SK-N-SH (cell line): ENCODE measurements around the gene DNAJA3. TPM values are rescaled to one million over a fixed set of nuclear protein-coding genes. Genes with fewer than 3 reads are reported as not detected.

Experiments
- CTCF ChIA-PET: fragments of 300-600, 350-600 bp; formaldehyde crosslinking; extraction: SDS; loops from one replicate; lab custom pipeline; 2021; lab: Yijun Ruan, JAX
- POLR2A ChIA-PET: fragments of 350-600 bp; sonication (Branson Sonifier 250); formaldehyde crosslinking; extraction: SDS; loops from one replicate; lab custom pipeline; 2020; ENCODE audit warnings: antibody characterized with exemption, inconsistent platforms; lab: Yijun Ruan, JAX
- DNase-seq: peaks from one replicate; pipeline ENCODE4 v3.0.0; 2012
- H2AFZ ChIP-seq: fragments of 200-600 bp; sonication (generic); 2 replicates; pipeline ENCODE4 v1.8.1; 2016; ENCODE audit warnings: antibody characterized with exemption, mild to moderate bottlenecking, low read depth
- H3F3A ChIP-seq: fragments of 200-600 bp; sonication (generic); replicated peaks from 2 replicates; pipeline ENCODE3; 2016; ENCODE audit warnings: antibody characterized with exemption, mild to moderate bottlenecking; ENCODE audit not compliant: insufficient read depth
- H3K27ac ChIP-seq, 2 experiments: fragments of 200-500 bp in 1 of 2; fragments of 200-600 bp in 1 of 2; sonication (Bioruptor generic) in 1 of 2; sonication (generic), shearing (Covaris generic) in 1 of 2; 2 replicates each; pipeline versions ENCODE4 v1.5.1 to v1.6.1; 2014 to 2016; ENCODE audit warnings: low read depth in 2 of 2, inconsistent platforms in 1 of 2, low read length in 1 of 2, mild to moderate bottlenecking in 1 of 2, mixed read lengths in 1 of 2
- H3K27me3 ChIP-seq: fragments of 200-600 bp; sonication (generic), shearing (Covaris generic); 2 replicates; pipeline ENCODE4 v1.6.1; 2016; ENCODE audit warnings: mixed run types; ENCODE audit not compliant: insufficient read depth
- H3K36me3 ChIP-seq, 2 experiments: fragments of 200-500 bp in 1 of 2; fragments of 200-600 bp in 1 of 2; sonication (Bioruptor generic) in 1 of 2; sonication (generic) in 1 of 2; replicated peaks in 1 of 2; 2 replicates each; pipeline versions ENCODE3 to v1.5.1; 2014 to 2016; ENCODE audit warnings: low read length in 1 of 2, mild to moderate bottlenecking in 1 of 2; ENCODE audit not compliant: insufficient read depth in 2 of 2, control insufficient read depth in 1 of 2
- H3K4me1 ChIP-seq, 2 experiments: fragments of 200-500 bp in 1 of 2; fragments of 200-600 bp in 1 of 2; sonication (Bioruptor generic) in 1 of 2; sonication (generic), shearing (Covaris generic) in 1 of 2; 2 replicates each; pipeline versions ENCODE4 v1.5.1 to v1.6.1; 2014 to 2016; ENCODE audit warnings: low read depth in 1 of 2, low read length in 1 of 2, mixed run types in 1 of 2; ENCODE audit not compliant: insufficient read depth in 2 of 2, control insufficient read depth in 1 of 2
- H3K4me2 ChIP-seq: fragments of 200-600 bp; sonication (generic), shearing (Covaris generic); 2 replicates; pipeline ENCODE4 v1.6.1; 2017; ENCODE audit warnings: mixed run types
- H3K4me3 ChIP-seq, 2 experiments: fragments of 200-500 bp in 1 of 2; fragments of 200-600 bp in 1 of 2; sonication (Bioruptor generic) in 1 of 2; sonication (generic), shearing (Covaris generic) in 1 of 2; 2 replicates each; pipeline versions ENCODE4 v1.5.1 to v1.8.1; 2014 to 2016; ENCODE audit warnings: low read depth in 2 of 2, inconsistent platforms in 1 of 2, low read length in 1 of 2, mild to moderate bottlenecking in 1 of 2, mixed read lengths in 1 of 2, moderate library complexity in 1 of 2
- H3K79me2 ChIP-seq: fragments of 200-600 bp; sonication (generic); 2 replicates; pipeline ENCODE4 v1.8.1; 2017; ENCODE audit warnings: mild to moderate bottlenecking; ENCODE audit not compliant: insufficient read depth
- H3K9ac ChIP-seq: fragments of 200-600 bp; sonication (generic); 2 replicates; pipeline ENCODE4 v1.6.1; 2017; ENCODE audit warnings: mixed run types
- H3K9me2 ChIP-seq: fragments of 200-600 bp; sonication (generic); 2 replicates; pipeline ENCODE4 v1.6.1; 2017; ENCODE audit warnings: mixed run types
- H3K9me3 ChIP-seq: fragments of 200-600 bp; sonication (generic); 2 replicates; pipeline ENCODE4 v1.6.1; 2017; ENCODE audit warnings: mixed run types, mild to moderate bottlenecking, moderate library complexity
- H4K20me1 ChIP-seq: fragments of 200-600 bp; sonication (generic); 2 replicates; pipeline ENCODE4 v1.6.1; 2017; ENCODE audit warnings: mild to moderate bottlenecking, mixed run types; ENCODE audit not compliant: insufficient read depth
- CHD2 ChIP-seq: fragments of 150-350 bp; IDR thresholded peaks from 2 replicates; pipeline ENCODE4 v1.6.1; 2018; ENCODE audit warnings: low read length; ENCODE audit not compliant: partially characterized antibody
- ELF1 ChIP-seq: IDR thresholded peaks from 2 replicates; pipeline ENCODE4 v1.4.0; 2012
- EP300 ChIP-seq, 2 experiments: IDR thresholded peaks; 2 replicates each; pipeline versions ENCODE4 v1.4.0 to v1.6.1; 2012; ENCODE audit warnings: borderline replicate concordance in 1 of 2, low read depth in 1 of 2, low read length in 1 of 2
- EZH2phosphoT487 ChIP-seq: fragments of 200-600 bp; sonication (generic); IDR thresholded peaks from 2 replicates; pipeline ENCODE4 v1.6.1; 2017; ENCODE audit warnings: low read depth, mixed run types, mild to moderate bottlenecking, antibody characterized with exemption, moderate library complexity, borderline replicate concordance
- FOSL2 ChIP-seq: IDR thresholded peaks from 2 replicates; pipeline ENCODE4 v1.4.0; 2012; ENCODE audit warnings: low read depth, mild to moderate bottlenecking, moderate library complexity, borderline replicate concordance
- FOXJ3 ChIP-seq: sonication (generic); formaldehyde crosslinking; IDR thresholded peaks from 2 replicates; pipeline ENCODE4 v1.5.1; 2020; ENCODE audit warnings: mild to moderate bottlenecking, missing genetic modification reagents
- FOXM1 ChIP-seq: IDR thresholded peaks from 2 replicates; pipeline ENCODE4 v1.4.0; 2012; ENCODE audit warnings: low read depth, mild to moderate bottlenecking
- GABPA ChIP-seq: IDR thresholded peaks from 2 replicates; pipeline ENCODE4 v1.4.0; 2012; ENCODE audit warnings: low read depth, mild to moderate bottlenecking
- NFIC ChIP-seq: IDR thresholded peaks from 2 replicates; pipeline ENCODE4 v1.4.0; 2012; ENCODE audit warnings: borderline replicate concordance
- NRF1 ChIP-seq: IDR thresholded peaks from 2 replicates; pipeline ENCODE4 v1.6.1; 2012; ENCODE audit warnings: low read depth, mild to moderate bottlenecking, low read length
- RAD21 ChIP-seq: IDR thresholded peaks from 2 replicates; pipeline ENCODE4 v1.6.1; 2012; ENCODE audit warnings: mild to moderate bottlenecking, low read length
- RCOR1 ChIP-seq: fragments of 150-350 bp; IDR thresholded peaks from 2 replicates; pipeline ENCODE4 v1.6.1; 2017; ENCODE audit warnings: antibody characterized with exemption, low read length
- SIN3A ChIP-seq: IDR thresholded peaks from 2 replicates; pipeline ENCODE4 v1.6.1; 2012; ENCODE audit warnings: low read depth, mild to moderate bottlenecking, low read length, moderate library complexity, borderline replicate concordance
- SMC3 ChIP-seq: IDR thresholded peaks from 2 replicates; pipeline ENCODE4 v1.6.1; 2012; ENCODE audit warnings: low read depth, low read length, improper control_type of control experiment
- TAF1 ChIP-seq: IDR thresholded peaks from 2 replicates; pipeline ENCODE4 v1.6.1; 2012; ENCODE audit warnings: low read depth, mild to moderate bottlenecking, low read length, moderate library complexity, borderline replicate concordance
- TEAD4 ChIP-seq: IDR thresholded peaks from 2 replicates; pipeline ENCODE4 v1.4.0; 2012; ENCODE audit warnings: mild to moderate bottlenecking, borderline replicate concordance; ENCODE audit not compliant: insufficient read depth
- YY1 ChIP-seq: IDR thresholded peaks from 2 replicates; pipeline ENCODE4 v1.4.0; 2012; ENCODE audit warnings: low read depth, mild to moderate bottlenecking
- WGBS: methylation state at CpG from one replicate; pipeline ENCODE4 v1.1.6; 2017; ENCODE audit warnings: low lambda C conversion rate; 5-methylcytosine and 5-hydroxymethylcytosine counted together
- polyA plus RNA-seq, 3 experiments: library from polyadenylated mRNA; depleted of rRNA; stranded (reverse); fragments of >200 nt; gene quantifications; 2 replicates each; pipeline ENCODE4 v1.2.3, GENCODE V29; 2012
- TF ChIP-seq, protein P1 (sequence below): IDR thresholded peaks from 2 replicates; pipeline ENCODE4 v1.6.1; 2012; ENCODE audit warnings: mild to moderate bottlenecking, low read depth, low read length, moderate library complexity
- TF ChIP-seq, protein P2 (sequence below): IDR thresholded peaks from 2 replicates; pipeline ENCODE4; 2012
- TF ChIP-seq, protein P3 (sequence below): IDR thresholded peaks from 2 replicates; pipeline ENCODE4 v1.4.0; 2012; ENCODE audit warnings: low read depth, borderline replicate concordance
- TF ChIP-seq, protein P4 (sequence below): IDR thresholded peaks from 2 replicates; pipeline ENCODE4 v1.4.0; 2012; ENCODE audit warnings: low read depth, borderline replicate concordance

The DNAJA3 gene
- polyA plus RNA-seq, 1 of the 3 experiments (the other 2 are of a cell fraction), result 52.6 TPM

DNA sequence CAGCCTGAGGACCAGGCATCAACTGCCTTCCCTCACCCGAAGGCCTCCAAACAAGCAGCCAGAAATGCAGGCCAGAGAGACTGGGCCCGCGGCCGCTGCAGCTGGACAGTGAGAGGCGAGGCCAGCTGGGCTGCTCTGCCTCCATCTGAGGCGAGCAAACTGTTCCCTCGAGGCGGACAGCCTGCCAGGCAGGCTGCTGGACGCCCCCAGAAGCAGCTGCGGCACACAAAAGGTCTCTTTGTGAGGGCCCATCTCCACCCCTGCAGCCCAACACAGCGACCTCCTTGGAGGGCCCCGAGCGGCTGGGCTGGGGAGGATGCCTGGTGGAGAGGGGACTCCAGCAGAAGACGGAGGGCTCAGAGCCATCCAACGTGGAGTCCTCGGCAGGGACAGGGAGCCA is 14.0 kb upstream of the DNAJA3 start (continued):
- TF ChIP-seq TAF1, result no peak
- no peak for TF ChIP-seq EZH2phosphoT487
- TF ChIP-seq, protein P1, sequence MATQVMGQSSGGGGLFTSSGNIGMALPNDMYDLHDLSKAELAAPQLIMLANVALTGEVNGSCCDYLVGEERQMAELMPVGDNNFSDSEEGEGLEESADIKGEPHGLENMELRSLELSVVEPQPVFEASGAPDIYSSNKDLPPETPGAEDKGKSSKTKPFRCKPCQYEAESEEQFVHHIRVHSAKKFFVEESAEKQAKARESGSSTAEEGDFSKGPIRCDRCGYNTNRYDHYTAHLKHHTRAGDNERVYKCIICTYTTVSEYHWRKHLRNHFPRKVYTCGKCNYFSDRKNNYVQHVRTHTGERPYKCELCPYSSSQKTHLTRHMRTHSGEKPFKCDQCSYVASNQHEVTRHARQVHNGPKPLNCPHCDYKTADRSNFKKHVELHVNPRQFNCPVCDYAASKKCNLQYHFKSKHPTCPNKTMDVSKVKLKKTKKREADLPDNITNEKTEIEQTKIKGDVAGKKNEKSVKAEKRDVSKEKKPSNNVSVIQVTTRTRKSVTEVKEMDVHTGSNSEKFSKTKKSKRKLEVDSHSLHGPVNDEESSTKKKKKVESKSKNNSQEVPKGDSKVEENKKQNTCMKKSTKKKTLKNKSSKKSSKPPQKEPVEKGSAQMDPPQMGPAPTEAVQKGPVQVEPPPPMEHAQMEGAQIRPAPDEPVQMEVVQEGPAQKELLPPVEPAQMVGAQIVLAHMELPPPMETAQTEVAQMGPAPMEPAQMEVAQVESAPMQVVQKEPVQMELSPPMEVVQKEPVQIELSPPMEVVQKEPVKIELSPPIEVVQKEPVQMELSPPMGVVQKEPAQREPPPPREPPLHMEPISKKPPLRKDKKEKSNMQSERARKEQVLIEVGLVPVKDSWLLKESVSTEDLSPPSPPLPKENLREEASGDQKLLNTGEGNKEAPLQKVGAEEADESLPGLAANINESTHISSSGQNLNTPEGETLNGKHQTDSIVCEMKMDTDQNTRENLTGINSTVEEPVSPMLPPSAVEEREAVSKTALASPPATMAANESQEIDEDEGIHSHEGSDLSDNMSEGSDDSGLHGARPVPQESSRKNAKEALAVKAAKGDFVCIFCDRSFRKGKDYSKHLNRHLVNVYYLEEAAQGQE, result no peak
- TF ChIP-seq FOXM1, result no peak
- TF ChIP-seq, all 33 proteins: peak for 0

DNA sequence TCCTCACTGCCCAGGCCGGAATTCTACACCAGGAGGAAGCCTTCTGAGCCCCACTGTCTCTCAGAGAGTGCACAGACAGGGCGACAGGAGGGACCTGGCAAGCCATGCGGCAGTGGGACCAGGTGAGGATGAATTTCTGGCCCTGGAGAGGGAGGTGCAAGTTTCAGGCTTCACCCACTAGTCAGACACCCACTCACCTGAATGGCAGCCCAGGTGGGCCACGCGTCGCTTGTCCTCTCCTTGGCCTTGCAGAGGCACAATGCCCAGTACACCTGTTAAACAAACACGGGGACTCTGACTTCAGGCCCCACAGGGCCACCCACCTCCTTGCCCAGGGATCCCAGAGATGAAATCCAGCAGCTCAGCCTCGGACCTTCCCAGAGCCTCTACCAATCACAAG is 13.5 kb upstream of the DNAJA3 start:
- H2AFZ ChIP-seq, result no peak overlapping the region
- H3K27ac ChIP-seq, result peak overlapping the region in 1 of 2 experiments; percentile 51; a peak in 1 of 4 replicates
- ChIA-PET CTCF (interaction anchor here (1.8 to 13.6 kb wide), 4 partner anchors 9 to 54 kb away, joined by 4 to 189 read pairs (median 38); no protein-coding TSS in a partner anchor), POLR2A (no interaction called here)
- H3K9me2 ChIP-seq, result no peaks in the 10 kb centered on the region
- H3K4me2 ChIP-seq, result no peak overlapping the region
- H3K36me3 ChIP-seq, result peaks cover 0 to 16% of the 10 kb centered on the region in 2 experiments
- H4K20me1 ChIP-seq, result peaks cover 7% of the 10 kb centered on the region
- H3K4me3 ChIP-seq, result no peak overlapping the region
- no peaks in the 10 kb centered on the region for H3K9me3 ChIP-seq
- DNase-seq, result no peak
- 93% methylated on average over 3 of the region's 8 CpGs for WGBS
- peaks cover 37% of the 10 kb centered on the region; the same call in 1 of the 2 replicates for H3K79me2 ChIP-seq
- peaks cover 6 to 30% of the 10 kb centered on the region in 2 experiments; a peak in 1 of 4 replicates for H3K4me1 ChIP-seq
- no peak overlapping the region for H3K9ac ChIP-seq
- H3K27me3 ChIP-seq, result no peaks in the 10 kb centered on the region
- H3F3A ChIP-seq, result no peaks in the 10 kb centered on the region
- TF ChIP-seq NRF1 (no peak), FOSL2 (no peak), RAD21 (no peak), SIN3A (no peak), EP300 (IDR thresholded peaks at IDR 0.05; ENCODE audit: borderline replicate concordance in 1 of 2, low read depth in 1 of 2, low read length in 1 of 2) (no peak), NFIC (no peak), CHD2 (no peak), GABPA (no peak), SMC3 (no peak), ELF1 (no peak), FOXJ3 (CRISPR knock-in tag) (no peak), FOXM1 (no peak), YY1 (no peak), RCOR1 (no peak), TEAD4 (no peak)
- TF ChIP-seq, protein P2, sequence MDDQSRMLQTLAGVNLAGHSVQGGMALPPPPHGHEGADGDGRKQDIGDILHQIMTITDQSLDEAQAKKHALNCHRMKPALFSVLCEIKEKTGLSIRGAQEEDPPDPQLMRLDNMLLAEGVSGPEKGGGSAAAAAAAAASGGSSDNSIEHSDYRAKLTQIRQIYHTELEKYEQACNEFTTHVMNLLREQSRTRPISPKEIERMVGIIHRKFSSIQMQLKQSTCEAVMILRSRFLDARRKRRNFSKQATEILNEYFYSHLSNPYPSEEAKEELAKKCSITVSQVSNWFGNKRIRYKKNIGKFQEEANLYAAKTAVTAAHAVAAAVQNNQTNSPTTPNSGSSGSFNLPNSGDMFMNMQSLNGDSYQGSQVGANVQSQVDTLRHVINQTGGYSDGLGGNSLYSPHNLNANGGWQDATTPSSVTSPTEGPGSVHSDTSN, result no peak
- TF ChIP-seq, protein P3, sequence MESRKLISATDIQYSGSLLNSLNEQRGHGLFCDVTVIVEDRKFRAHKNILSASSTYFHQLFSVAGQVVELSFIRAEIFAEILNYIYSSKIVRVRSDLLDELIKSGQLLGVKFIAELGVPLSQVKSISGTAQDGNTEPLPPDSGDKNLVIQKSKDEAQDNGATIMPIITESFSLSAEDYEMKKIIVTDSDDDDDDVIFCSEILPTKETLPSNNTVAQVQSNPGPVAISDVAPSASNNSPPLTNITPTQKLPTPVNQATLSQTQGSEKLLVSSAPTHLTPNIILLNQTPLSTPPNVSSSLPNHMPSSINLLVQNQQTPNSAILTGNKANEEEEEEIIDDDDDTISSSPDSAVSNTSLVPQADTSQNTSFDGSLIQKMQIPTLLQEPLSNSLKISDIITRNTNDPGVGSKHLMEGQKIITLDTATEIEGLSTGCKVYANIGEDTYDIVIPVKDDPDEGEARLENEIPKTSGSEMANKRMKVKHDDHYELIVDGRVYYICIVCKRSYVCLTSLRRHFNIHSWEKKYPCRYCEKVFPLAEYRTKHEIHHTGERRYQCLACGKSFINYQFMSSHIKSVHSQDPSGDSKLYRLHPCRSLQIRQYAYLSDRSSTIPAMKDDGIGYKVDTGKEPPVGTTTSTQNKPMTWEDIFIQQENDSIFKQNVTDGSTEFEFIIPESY, result no peak
- TF ChIP-seq, protein P1, result no peak
- TF ChIP-seq, protein P4, sequence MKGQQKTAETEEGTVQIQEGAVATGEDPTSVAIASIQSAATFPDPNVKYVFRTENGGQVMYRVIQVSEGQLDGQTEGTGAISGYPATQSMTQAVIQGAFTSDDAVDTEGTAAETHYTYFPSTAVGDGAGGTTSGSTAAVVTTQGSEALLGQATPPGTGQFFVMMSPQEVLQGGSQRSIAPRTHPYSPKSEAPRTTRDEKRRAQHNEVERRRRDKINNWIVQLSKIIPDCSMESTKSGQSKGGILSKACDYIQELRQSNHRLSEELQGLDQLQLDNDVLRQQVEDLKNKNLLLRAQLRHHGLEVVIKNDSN, result no peak
